KG1 (cell line): ENCODE results near the gene SPOCD1.

Experiments used
- DNase-seq: peaks from one replicate; lab custom pipeline; 2025; lab: John Stamatoyannopoulos, UW

The SPOCD1 gene

DNA sequence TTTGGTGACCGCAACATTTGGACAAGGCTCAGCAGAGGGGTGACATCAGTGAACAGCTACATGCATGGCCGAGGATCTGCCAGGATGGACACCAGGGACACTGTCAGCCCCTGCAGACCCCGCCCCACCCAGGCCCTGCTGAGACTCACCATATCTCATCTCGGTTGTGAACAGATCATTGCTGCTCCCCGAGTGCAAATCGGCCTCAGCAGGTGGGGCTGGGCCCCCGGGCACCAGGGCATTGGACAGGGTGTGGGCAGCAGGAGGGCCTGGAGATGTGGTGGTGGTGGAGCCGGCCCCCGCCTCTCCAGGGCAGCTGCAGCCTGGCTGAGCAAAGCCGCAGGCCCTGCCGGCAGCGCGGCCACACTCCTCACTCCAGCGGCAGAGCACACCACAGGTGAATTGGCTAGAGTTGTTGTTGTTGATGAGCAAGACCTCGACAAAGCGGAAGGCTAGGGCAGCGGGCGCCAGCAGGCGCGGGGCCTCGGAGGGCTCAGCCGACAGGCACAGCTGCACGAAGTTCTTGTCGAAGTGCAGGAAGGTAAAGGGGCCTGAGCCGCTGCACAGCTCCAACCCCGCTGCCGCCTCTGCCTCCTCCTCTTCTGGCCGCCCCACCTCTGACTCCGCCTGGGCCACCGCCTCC is 59.9 kb downstream of the SPOCD1 start:
- no peak for DNase-seq

DNA sequence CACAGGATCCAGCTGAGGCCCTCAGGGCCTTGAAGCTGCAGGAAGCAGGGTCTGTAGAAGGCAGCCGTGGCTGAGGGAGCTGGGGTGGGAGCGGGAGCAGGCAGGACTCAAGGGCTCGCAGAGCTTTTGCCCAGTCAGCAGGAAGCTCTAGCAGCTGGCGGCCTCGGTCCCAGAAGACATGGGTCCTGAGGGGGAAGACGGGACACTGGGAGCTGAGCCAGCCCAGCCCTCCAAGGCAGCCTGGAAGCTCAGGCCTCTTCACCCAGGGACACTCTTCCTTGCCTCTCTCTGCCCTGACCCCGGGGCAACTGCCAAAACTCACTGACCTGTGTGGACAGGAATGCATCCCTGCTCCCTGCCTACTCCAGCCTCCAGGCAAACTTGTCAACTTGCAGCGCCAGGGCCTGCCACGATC is 60.6 kb downstream of the SPOCD1 start:
- DNase-seq: no peak

DNA sequence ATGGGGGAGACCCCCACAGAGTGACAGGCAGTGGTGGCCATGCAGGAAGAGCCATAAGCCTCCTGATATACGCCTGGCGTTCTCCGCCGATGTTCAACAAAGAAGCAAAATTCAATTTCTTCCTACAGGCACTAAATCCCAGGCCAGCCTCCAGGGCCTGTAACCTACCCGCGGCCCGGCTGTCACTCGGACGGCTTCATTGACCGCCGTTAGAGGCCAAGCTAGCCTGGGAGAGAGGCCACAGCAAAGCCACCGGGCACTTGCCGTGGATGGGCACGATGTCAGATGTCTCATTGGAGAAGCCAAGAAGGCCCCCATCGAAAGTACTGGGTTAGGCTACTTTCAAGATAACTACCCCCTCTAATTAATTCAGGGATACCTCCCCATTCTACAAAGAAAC is 61.4 kb downstream of the SPOCD1 start:
- DNase-seq: no peak

DNA sequence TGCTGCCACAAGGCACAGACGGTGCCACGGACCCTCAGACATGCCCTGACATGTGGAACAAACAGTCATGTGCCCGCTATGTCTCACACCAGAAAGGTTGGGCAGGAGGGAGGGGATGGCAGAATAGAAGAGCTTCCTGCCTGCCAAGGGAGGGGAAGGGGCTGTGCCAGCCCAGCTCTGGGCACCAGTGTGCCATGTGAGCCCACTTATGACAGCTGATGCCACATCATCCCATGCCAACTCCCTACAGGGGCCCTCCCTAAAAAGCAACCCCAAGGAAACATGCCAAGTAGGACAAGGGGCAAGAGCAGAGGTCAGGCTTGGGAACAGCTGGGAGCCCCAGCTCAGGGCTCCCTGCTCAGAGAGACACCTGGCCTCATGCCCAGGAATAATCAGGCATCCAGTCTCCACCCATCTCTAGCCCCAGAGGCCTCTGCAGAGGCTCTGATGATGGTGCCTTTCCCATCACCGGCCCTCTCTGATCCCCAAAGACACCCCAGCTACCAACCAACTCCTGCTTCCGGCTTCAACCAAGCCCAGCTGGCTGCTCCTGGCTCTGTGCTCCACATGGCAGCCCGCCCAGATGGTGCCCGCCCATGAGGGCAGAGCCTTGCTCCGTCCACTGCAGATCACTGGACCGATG is 62.0 kb downstream of the SPOCD1 start:
- no peak for DNase-seq

DNA sequence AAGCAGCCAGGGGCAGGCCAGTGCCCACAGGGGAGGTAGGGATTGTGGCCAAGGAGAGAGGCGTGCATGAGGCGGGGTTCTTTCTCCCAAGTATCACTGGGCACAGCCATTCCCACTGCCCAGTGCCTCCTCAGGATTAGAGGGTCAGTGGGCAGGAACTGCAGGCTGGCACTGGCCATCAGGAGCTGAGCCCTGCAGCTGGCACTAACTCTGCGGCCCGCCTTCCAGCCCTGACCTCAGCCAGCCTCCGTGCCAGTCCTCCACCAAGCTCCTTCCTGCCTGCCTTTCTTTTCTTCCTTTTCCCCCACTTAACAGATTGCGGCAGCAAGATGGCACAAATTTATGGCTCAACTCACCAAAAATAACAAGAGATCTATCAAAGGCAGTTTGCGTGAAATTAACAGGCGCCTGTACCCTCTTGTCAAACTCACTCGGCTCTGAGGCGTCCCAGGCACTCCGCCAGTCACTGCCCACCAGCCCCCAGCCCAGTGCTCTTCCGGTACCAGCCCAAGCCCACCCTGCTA is 62.8 kb downstream of the SPOCD1 start:
- no peak for DNase-seq

DNA sequence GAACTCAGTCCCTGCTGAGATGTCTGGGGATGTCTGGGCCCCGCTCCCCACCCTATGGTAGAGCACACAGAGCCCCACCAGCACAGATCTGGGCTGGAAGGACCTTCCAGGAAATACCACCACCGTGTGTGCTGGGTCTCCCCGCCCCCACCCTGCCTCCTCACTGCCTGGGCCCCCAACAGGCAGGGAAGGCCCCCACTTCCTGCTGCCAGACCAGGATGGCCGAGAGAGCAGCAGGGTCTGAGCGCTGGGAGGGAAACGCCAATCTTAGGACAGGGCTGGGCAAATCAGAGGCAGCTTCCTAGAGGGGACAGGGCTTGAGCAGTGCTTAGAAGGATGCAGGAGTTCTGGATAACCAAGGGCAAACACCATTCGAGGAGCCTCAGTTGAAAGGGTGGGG is 63.6 kb downstream of the SPOCD1 start:
- no peak for DNase-seq

DNA sequence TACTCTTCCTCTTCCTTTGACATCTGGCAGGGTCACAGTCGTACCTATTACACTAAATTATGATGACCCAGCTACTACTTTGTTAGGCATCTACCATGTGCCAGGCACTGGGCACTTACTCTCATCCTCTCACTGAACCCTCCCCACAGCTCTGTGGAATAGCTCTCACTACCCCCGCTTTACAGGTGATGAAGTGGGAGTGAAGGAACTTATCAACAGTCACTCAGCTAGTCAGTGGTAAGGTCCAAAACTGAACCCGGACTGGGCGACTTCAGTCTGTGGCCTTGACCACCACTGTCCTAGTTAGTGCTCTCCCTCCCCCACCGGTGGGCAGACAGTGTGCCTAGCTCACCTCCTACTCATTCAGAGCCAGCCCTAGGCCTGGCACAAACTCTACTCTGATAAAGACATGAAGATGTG is 64.0 kb downstream of the SPOCD1 start:
- no peak for DNase-seq

DNA sequence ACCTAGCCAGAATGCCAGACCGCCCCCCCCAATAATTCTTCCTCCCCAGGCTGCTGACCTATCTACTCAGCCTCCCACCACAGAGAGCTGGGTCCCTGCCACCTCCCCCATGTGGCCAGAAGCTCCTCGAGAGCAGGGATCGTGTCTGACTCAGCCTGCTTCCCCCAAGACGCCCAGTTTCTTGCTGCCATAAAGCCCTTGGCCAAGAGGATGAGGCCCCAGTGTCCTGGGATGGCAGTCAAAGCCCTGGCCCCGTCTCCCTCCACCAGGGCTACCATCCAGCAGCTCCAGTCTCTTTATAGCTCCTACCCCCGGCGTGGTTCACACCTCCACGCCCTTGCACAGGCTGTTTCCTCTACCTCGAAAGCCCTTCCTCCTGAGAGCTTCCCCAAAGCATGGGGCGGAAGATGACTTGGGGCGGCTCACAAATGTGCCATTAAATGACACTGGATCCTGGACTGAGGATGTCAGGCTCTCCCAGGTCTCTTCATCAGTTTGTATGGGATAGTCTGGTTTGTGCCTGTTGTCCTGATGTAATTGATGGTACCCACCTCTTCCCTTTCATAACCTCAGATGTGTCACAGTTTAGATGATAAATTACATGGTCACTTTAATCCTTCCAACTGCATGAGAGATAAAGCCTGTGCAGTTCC is 64.8 kb downstream of the SPOCD1 start:
- DNase-seq: peak; percentile 10

DNA sequence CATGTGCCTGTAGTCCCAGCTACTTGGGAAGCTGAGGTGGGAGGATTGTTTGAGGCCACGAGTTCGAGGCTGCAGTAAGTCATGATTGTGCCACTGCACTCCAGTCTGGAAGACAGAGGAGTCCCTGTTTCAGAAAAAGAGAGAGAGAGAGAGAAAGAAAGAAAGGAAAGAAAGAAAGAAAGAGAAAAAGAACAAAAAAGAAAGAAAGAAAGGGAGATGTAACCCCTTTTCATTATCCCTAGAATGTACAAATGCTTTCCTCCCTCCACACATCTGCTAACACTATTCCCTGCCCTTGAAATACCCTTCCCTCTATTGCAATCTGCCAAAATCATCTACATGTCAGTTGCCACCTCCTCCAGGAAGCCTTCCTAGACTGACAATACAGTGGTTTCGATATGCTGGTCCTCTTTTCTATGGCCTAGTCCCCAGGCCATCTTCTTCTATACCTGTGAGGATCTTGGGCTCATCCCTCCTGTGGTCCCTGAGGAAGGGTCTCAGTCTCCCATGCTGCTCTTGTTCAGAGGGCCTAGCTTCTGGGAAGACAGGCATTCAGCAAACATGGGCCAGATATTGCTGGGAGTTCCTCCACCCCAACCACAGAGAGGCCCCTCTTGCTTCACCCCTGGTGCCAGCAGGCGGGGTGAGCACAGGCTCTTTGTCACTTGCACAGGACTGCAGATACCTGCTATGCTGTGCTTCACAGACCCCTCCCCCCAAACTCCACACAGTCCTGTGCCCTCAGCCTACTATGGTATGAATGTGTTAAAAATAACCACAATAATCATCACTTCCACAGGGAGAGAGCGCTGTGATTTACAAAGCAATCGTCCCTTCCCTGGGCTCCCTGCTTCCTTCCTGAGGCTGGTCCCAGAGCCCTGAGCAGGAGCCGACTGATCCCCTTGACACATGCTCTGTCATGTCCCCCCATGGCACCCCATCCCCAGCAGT is 65.8 kb downstream of the SPOCD1 start:
- DNase-seq: no peak

DNA sequence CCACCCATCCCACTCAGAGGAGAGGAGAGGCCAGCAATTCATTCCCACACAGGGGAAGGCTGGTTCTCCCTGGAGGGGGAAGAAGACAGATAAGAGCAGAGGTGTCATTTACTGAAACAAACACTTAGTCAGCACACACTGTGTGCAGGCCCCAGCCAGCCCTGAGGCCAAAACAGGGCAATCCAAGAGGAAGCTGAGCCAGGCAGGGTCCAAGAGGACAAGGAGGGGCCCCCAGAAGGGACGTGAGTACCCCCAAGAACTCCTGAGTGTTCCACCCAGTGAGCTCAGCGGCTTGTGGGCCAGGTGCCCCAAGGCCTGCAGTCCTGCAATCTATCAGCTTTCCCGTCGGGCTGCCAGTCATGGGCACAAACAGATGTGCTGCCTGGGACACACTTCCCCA is 67.5 kb downstream of the SPOCD1 start:
- no peak for DNase-seq

DNA sequence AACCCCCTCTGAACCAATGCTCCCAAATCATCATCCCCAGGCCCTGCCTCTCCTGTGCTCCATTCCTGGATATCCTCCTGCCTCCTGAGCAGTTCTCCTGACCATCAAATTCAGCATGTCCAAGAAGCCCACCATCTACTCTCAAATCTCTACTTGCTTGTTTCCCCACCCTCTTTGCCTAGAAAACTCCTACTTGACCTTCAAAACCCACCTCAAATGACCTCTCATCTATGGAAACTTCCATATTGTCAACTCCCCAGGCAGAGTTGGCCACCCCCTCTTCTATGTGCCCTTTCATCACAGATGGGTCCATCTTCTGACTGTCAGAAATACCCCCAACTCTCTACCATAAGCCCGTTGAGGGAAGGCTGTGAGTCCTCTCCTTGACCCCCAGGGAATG is 68.5 kb downstream of the SPOCD1 start:
- no peak for DNase-seq

DNA sequence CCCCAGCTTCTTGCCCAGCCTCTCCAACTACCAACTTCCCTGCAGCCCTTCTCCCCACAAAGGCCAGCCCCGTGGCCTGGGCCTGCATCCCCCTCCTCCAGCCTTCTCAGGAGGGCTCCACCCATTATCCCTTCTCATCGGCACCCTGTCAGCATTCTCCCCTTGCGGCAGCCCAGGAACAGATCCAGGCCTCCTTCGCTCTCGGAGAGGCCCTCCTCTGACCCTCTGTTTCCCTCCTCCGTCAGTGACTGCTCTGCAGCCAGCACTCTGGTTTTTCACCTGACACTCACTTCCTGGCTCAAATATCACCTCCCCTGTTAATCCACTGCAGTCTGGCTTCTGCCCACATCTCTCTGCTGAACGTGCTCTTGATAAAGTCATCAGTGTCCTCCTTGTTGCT is 69.1 kb downstream of the SPOCD1 start:
- DNase-seq: no peak

DNA sequence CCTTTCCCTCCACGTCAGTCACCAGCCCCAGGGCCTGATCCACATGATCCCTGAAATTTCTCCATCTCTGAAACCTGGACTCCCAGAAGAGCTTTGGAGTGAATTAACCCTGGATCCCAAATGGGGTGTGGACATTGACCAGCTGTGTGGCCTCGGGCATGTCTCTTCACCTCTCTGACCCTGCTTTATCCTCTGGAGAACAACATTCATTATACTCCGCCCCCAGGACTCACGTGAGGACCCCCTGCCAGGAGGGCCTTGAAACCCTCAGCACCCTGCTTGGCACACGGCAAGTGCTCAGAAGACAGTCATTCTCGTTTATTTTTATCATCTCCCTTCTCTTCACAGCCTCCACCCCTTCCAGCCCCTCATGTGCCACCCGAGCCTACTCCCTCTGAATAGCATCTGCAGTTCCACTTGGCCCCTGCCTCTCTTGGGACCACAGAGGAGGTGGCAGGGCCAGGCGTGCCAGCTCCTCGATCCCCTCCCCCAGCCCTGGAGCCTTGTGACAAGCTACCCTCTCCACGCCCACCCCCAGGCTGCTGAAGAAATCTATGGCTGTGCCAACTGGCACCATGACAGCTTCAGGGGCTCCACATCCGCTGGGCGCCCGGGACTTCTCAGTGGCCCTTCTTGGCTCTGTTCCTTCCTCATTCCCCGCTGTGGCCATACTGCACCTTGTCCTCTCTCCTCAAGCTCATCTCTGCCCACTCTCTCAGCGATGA is 69.7 kb downstream of the SPOCD1 start:
- no peak for DNase-seq

DNA sequence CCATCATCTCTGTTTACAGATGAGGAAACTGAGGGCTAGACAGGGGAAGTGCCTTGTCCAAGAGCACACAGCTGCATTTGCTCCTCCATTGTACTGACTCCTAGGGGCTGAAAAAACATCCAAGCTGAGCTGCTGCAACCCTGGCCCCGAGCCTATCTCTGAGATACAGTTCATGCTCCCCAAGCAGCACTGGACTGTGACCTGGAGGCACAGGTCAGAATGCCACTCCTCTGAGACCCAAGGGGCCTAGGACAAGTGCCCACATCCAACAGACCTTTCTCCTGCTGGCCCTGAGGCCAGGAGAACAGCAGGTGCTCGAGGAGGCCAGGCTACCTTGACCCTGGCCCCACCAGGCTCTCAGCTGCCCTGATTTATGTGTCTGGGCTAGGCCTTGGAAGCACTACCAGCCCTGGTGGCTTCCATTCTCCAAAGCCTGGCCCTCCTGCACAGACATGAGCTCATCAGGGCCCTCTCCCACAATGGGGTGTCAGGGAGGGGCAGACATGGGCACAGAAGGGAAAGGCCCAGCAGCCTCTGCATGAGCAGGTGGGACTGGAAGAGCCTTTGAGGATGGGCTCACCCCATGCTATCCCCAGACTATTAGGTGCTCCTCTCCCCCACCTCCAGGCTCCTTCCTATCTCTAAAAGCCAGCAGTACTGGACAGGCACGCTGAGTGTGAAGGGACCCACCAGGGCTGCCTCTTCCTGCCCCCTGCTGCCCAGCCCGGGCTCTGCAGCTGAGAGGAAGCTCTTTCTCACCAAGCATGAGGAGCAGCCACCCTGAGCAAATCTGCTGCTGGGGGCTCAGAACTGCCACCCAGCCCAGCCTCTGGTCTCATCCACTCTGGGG is 70.5 kb downstream of the SPOCD1 start:
- DNase-seq: peak; percentile 23

DNA sequence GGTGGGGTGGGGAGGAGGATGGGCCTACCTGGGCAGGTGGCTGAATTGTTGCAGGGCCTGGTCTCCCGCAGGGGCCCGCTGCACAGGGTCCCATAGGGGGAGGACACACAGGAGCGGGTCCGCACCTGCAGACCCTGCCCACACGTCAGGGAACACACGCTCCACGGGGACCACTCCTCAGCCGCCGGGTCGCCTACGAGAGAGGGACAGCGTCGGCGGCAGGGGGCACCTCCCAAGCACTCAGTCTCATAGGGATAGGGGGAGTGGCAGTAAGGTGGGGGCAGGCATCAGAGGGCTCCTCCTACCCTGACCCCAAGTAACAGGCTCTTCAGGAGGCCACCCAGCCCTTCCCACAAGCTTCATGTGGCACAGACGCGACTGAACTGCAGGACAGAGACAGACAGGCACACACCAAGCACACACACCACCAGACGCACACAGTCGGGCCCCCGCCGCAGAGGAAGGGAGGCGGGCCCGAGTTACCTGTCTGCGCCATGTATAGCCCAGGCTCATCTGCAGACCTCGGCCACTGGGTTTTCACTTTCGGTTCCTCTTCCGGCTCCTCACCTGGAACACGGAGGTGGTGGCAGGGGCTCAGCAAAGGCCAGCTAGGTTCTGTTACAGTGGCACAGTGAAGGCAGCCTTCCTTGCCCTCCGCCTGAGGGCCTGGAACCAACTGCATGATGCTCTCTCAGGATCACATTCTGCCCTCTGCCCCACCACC is 71.5 kb downstream of the SPOCD1 start:
- DNase-seq: no peak

DNA sequence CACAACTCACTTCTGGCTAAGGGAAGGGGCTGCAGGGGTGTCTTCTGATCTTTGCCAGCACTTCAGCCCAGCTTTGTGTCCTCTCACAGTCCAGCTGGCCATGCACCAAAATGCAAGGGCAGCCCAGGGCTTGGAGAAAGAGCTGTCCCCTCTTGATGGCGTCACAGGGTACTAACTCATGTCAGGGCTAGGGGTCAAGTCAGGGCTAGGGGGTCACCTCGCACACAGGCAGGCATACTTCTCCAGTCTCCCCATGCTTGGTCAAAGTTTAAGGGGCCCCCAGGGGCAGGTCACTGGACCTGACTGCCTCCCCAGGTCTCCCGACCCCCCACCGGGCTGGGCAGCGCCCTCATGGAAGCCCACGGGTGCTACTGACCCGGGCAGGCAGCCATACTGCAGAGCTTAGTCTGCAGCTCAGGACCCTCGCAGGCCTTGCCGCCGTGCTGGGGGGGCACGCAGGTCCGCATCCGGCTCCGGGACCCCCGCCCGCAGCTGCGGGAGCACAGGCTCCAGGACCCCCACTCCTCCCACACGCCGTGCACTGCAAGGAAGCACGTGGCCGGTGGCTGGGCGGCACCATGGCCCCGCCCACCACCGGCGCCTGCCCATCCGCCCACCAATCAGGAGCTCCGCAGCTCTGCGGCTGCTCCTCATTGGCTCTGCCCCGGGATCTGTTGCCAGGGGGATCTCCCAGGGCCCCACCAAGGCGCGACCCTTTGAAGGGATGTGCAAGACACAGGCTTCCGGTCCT is 73.2 kb downstream of the SPOCD1 start:
- DNase-seq: no peak
